Fibroblast of lung (primary cell): ENCODE measurements around the gene SCAMP5.

Experiments
- CTCF ChIP-seq, 2 donors: IDR thresholded peaks in 1 of 2; conservative IDR thresholded peaks in 1 of 2; 1 replicate in 1 of 2; 2 replicates in 1 of 2; pipeline ENCODE4 v1.5.1; 2011 to 2012; ENCODE audit warnings: low read length in 2 of 2, control low read depth in 1 of 2, inconsistent platforms in 1 of 2, low read depth in 1 of 2, mild to moderate bottlenecking in 1 of 2
- EZH2 ChIP-seq: IDR thresholded peaks from 2 replicates; pipeline ENCODE4 v1.5.1; 2012; ENCODE audit warnings: low read length, control low read depth, mild to moderate bottlenecking; ENCODE audit errors: missing control alignments

GRCh38 chr15:75044258-75044878 is 49.0 kb downstream of the SCAMP5 start:
- TF ChIP-seq CTCF (conservative IDR thresholded peaks at IDR 0.05 in 1 of 2, IDR thresholded peaks at IDR 0.05 in 1 of 2; ENCODE audit: low read depth in 1 of 2, low read length in 2 of 2) (no peak), EZH2 (no peak)
